Measurements from ENCODE around the gene CD48.

GRCh38 chr1:160666079-160666442 lies 45.6 kb downstream of the CD48 start:
- TF ChIP-seq CTCF (IDR thresholded peaks at IDR 0.05): no peak
- TF ChIP-seq POLR2AphosphoS5 (IDR thresholded peaks at IDR 0.05): no peak
- no peak for TF ChIP-seq POLR2A (IDR thresholded peaks at IDR 0.05; ENCODE audit: low read depth)
